HFFc6 (cell line): ENCODE data around the gene CTNNA1. TPM values are rescaled to one million over a fixed set of nuclear protein-coding genes. Genes with fewer than 3 reads are reported as not detected.

Experiments
- DNase-seq: peaks from one replicate; pipeline ENCODE4 v3.0.0-alpha.2; 2018
- H3K27ac Mint-ChIP-seq: 2 replicates; pipeline ENCODE4 v1.8.0; 2020; ENCODE audit warnings: mild to moderate bottlenecking, mixed read lengths
- H3K27me3 Mint-ChIP-seq: 2 replicates; pipeline ENCODE4 v1.8.0; 2021; ENCODE audit warnings: mild to moderate bottlenecking, moderate library complexity, mixed read lengths; ENCODE audit not compliant: insufficient read depth
- H3K36me3 Mint-ChIP-seq: 2 replicates; pipeline ENCODE4 v1.8.0; 2021; ENCODE audit warnings: low read depth, mixed read lengths
- H3K4me1 Mint-ChIP-seq: 2 replicates; pipeline ENCODE4 v1.8.0; 2020; ENCODE audit warnings: low read depth, mixed read lengths
- H3K4me3 Mint-ChIP-seq: 2 replicates; pipeline ENCODE4 v1.8.0; 2020; ENCODE audit warnings: mild to moderate bottlenecking, moderate library complexity, mixed read lengths
- H3K9me3 Mint-ChIP-seq: 2 replicates; pipeline ENCODE4 v1.8.0; 2020; ENCODE audit warnings: mild to moderate bottlenecking, mixed read lengths
- total RNA-seq, 6 experiments: library from RNA; stranded (reverse); fragmentation: NEBNext Ultra II Directional; extraction: Animal tissue kit (Norgen Biotek cat#: 25700); gene quantifications; 2 replicates in 1 of 6; 3 replicates in 5 of 6; pipeline ENCODE4 v1.2.3, GENCODE V29; 2021
- TF ChIP-seq, protein P1 (sequence below): fragments of 200-600 bp; sonication (generic); IDR thresholded peaks from 2 replicates; pipeline ENCODE4 v1.5.0; 2021; ENCODE audit warnings: antibody characterized with exemption, mild to moderate bottlenecking

Gene CTNNA1
- total RNA-seq, 6 experiments from 2014 or later: 282 to 342 (median 292) TPM

DNA sequence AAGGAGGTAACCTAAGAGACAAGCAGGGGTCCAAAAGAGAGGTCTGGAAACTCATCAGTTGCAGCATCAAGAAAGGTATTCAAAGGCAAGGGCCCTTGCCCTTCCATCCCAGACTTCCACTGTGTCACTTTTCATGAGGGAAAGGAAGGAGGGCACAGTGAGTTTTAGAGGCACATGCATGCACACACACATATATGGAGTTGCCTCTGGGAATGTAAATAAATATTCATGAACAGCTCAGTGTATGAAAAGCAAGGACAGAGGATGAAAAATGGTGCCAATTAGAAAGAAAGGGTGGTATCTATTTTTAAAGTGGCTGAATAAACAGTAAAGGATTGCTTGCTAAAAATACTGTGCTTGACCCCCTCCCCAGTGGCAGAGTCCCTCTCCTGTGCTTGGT is 227.2 kb downstream of the CTNNA1 start:
- no peak overlapping the region for H3K4me3 Mint-ChIP-seq
- no peak overlapping the region; the same call in 1 of the 2 replicates for H3K27ac Mint-ChIP-seq
- peaks cover 64% of the 10 kb centered on the region for H3K4me1 Mint-ChIP-seq
- H3K27me3 Mint-ChIP-seq: no peaks in the 10 kb centered on the region; the same call in 1 of the 2 replicates
- no peaks in the 10 kb centered on the region; the same call in 1 of the 2 replicates for H3K36me3 Mint-ChIP-seq
- no peak for DNase-seq
- no peaks in the 10 kb centered on the region for H3K9me3 Mint-ChIP-seq
- TF ChIP-seq, protein P1, sequence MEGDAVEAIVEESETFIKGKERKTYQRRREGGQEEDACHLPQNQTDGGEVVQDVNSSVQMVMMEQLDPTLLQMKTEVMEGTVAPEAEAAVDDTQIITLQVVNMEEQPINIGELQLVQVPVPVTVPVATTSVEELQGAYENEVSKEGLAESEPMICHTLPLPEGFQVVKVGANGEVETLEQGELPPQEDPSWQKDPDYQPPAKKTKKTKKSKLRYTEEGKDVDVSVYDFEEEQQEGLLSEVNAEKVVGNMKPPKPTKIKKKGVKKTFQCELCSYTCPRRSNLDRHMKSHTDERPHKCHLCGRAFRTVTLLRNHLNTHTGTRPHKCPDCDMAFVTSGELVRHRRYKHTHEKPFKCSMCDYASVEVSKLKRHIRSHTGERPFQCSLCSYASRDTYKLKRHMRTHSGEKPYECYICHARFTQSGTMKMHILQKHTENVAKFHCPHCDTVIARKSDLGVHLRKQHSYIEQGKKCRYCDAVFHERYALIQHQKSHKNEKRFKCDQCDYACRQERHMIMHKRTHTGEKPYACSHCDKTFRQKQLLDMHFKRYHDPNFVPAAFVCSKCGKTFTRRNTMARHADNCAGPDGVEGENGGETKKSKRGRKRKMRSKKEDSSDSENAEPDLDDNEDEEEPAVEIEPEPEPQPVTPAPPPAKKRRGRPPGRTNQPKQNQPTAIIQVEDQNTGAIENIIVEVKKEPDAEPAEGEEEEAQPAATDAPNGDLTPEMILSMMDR: no peak

DNA sequence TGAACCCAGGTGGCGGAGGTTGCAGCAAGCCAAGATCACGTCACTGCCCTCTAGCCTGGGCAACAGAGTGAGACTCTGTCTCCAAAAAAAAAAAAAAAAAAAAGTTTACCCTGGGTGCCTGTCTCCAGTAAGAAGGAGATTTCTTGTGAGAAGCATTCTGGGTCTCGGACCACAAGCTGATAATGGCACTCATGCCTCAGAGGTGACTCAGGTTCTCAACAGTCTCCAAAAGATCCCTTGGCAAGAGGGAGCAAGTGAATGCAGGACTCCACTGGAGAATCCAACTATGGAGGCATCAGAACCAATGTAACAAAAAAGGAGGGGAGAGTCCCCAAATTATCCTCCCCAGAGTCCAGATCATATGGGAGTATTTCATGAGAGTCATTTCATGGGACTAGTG is 227.9 kb downstream of the CTNNA1 start:
- Mint-ChIP-seq H3K9me3 (no peaks in the 10 kb centered on the region), H3K4me3 (no peak overlapping the region; the same call in 1 of the 2 replicates), H3K27me3 (no peaks in the 10 kb centered on the region; the same call in 1 of the 2 replicates), H3K27ac (peak overlapping the region; percentile 76), H3K36me3 (no peaks in the 10 kb centered on the region; the same call in 1 of the 2 replicates), H3K4me1 (peaks cover 64% of the 10 kb centered on the region)
- TF ChIP-seq, protein P1: no peak
- peak; percentile 60 for DNase-seq

DNA sequence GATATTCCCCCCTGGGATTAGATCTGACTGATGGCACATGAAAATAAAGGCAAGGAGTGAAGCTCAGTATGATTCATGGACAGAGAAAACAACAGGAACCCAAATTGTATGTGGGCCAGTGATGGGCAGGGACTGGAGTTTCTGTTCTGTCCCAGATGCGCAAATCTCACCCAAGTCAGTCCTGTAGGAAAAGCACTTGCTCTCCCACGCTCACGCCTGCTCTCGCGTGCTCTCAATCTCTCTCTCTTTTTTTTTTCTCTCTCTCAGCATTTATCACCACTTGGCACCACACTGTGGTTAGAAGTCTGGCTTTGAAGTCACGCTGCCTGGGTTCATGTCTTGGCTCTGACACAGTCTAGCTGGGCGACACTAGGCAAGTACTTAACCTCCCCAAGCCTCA is 228.4 kb downstream of the CTNNA1 start:
- TF ChIP-seq, protein P1: no peak
- Mint-ChIP-seq H3K27me3 (no peaks in the 10 kb centered on the region; the same call in 1 of the 2 replicates), H3K9me3 (no peaks in the 10 kb centered on the region), H3K36me3 (no peaks in the 10 kb centered on the region; the same call in 1 of the 2 replicates), H3K4me3 (no peak overlapping the region; the same call in 1 of the 2 replicates), H3K4me1 (peaks cover 67% of the 10 kb centered on the region), H3K27ac (peak overlapping the region; percentile 76)
- DNase-seq: peak; percentile 12

DNA sequence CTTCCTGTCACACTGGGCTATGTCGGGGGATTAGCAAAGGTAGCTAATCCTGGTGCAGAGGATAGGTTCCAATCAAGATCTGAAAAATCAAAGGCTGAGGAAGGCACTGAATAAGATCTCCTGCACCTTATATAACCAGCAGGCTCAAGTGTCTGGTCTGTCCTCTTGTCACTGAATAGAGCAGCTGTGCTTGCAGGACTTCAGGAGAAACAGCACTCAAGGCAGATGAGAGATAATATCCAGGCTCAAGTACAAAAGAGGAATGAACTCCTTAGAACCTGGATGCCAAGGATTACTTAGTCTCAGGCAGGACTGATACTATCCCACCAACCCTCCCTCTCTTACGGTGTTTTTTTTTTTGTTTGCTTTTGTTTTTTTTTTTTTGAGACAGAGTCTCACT is 230.8 kb downstream of the CTNNA1 start:
- H3K4me1 Mint-ChIP-seq: peaks cover 53% of the 10 kb centered on the region
- H3K4me3 Mint-ChIP-seq: no peak overlapping the region
- no peak for DNase-seq
- TF ChIP-seq, protein P1: no peak
- H3K27me3 Mint-ChIP-seq: no peaks in the 10 kb centered on the region; the same call in 1 of the 2 replicates
- no peaks in the 10 kb centered on the region for H3K36me3 Mint-ChIP-seq
- H3K27ac Mint-ChIP-seq: no peak overlapping the region
- no peaks in the 10 kb centered on the region for H3K9me3 Mint-ChIP-seq

Other genes with a start within 250 kb of the CTNNA1 start
- gene ETF1, start 210.2 kb upstream of the CTNNA1 start, total RNA-seq: 100 to 1,000 TPM; 133 to 153 (median 148) TPM
- gene HSPA9, start 178.0 kb upstream of the CTNNA1 start, total RNA-seq: 100 to 1,000 TPM; 193 to 236 (median 210) TPM
- 1 to 10 TPM in 1 of 6 experiments, under 1 TPM in 5; 0.20 to 1.0 (median 0.25) TPM for gene LRRTM2, start 121.9 kb downstream of the CTNNA1 start, total RNA-seq